Mesendoderm (in vitro differentiated cells): ENCODE data around the gene RO60. TPM values are rescaled to one million over a fixed set of nuclear protein-coding genes. Genes with fewer than 3 reads are reported as not detected.

Experiments
- DNase-seq: peaks from one replicate; pipeline ENCODE4 v3.0.0; 2013
- H2AK5ac ChIP-seq: 2 replicates; pipeline ENCODE4 v1.6.1; 2013; ENCODE audit warnings: low read length, inconsistent platforms
- H2BK120ac ChIP-seq: 2 replicates; pipeline ENCODE4 v1.6.1; 2013; ENCODE audit warnings: low read depth, mild to moderate bottlenecking, low read length, moderate library complexity, mixed read lengths
- H2BK15ac ChIP-seq: replicated peaks from 2 replicates; pipeline ENCODE4 v1.6.1; 2013; ENCODE audit warnings: low read depth, mild to moderate bottlenecking, moderate library complexity
- H2BK5ac ChIP-seq: 2 replicates; pipeline ENCODE4 v1.6.1; 2013; ENCODE audit warnings: low read length, inconsistent platforms
- H3K18ac ChIP-seq: 2 replicates; pipeline ENCODE4 v1.6.1; 2013; ENCODE audit warnings: mild to moderate bottlenecking, low read length, mixed read lengths
- H3K23ac ChIP-seq: one replicate; pipeline ENCODE4 v1.6.1; 2013; ENCODE audit warnings: low read length
- H3K27ac ChIP-seq: 2 replicates; pipeline ENCODE4 v1.5.1; 2013; ENCODE audit warnings: low read depth, mild to moderate bottlenecking, inconsistent platforms, low read length, moderate library complexity
- H3K27me3 ChIP-seq: 2 replicates; pipeline ENCODE4 v1.6.1; 2013; ENCODE audit warnings: low read length, control low read depth, mild to moderate bottlenecking, inconsistent platforms; ENCODE audit not compliant: insufficient read depth, poor library complexity
- H3K36me3 ChIP-seq: 2 replicates; pipeline ENCODE4 v1.6.1; 2013; ENCODE audit warnings: low read length, inconsistent platforms; ENCODE audit not compliant: control insufficient read depth, insufficient read depth
- H3K4ac ChIP-seq: one replicate; pipeline ENCODE4 v1.6.1; 2013; ENCODE audit warnings: low read depth, mild to moderate bottlenecking, low read length, moderate library complexity
- H3K4me1 ChIP-seq: 2 replicates; pipeline ENCODE4 v1.6.1; 2013; ENCODE audit warnings: low read depth, low read length, inconsistent platforms; ENCODE audit not compliant: control insufficient read depth
- H3K4me2 ChIP-seq: 2 replicates; pipeline ENCODE4 v1.6.1; 2013; ENCODE audit warnings: low read length
- H3K4me3 ChIP-seq: 2 replicates; pipeline ENCODE4 v1.5.1; 2013; ENCODE audit warnings: mild to moderate bottlenecking, low read length
- H3K56ac ChIP-seq: one replicate; pipeline ENCODE4 v1.6.1; 2013; ENCODE audit warnings: low read length
- H3K79me1 ChIP-seq: 2 replicates; pipeline ENCODE4 v1.6.1; 2013; ENCODE audit warnings: low read length, inconsistent platforms
- H3K79me2 ChIP-seq: 2 replicates; pipeline ENCODE4 v1.6.1; 2013; ENCODE audit warnings: mild to moderate bottlenecking, low read length; ENCODE audit not compliant: control insufficient read depth, insufficient read depth
- H3K9ac ChIP-seq: 2 replicates; pipeline ENCODE4 v1.6.1; 2013; ENCODE audit warnings: low read length, inconsistent platforms
- H4K5ac ChIP-seq: one replicate; pipeline ENCODE4 v1.6.1; 2013; ENCODE audit warnings: low read length
- H4K8ac ChIP-seq: one replicate; pipeline ENCODE4 v1.6.1; 2013; ENCODE audit warnings: low read depth, mild to moderate bottlenecking, control low read depth, low read length, moderate library complexity
- WGBS: extraction: QIAGEN DNeasy Blood & Tissue Kit; methylation state at CpG from one replicate; pipeline ENCODE4 v1.1.7; 2013; ENCODE audit warnings: low lambda C conversion rate, missing lambda C conversion rate; ENCODE audit not compliant: insufficient coverage; ENCODE audit errors: extremely low coverage; 5-methylcytosine and 5-hydroxymethylcytosine counted together
- small RNA-seq: library from polyadenylated mRNA; stranded (forward); fragments of <200 nt; extraction: miRNeasy Mini kit (QIAGEN cat#:217004); gene quantifications from one replicate; pipeline ENCODE3, GENCODE V24; 2013; ENCODE audit not compliant: insufficient read depth

RO60 gene

GRCh38 chr1:193104907-193105820 is 45.8 kb downstream of the RO60 start, which contains the start of gene GLRX2:
TSS of gene GLRX2 (minus strand) at chr1:193105414. CDS start at chr1:193105382, 32 bp downstream.
- Histone ChIP-seq H4K5ac (no peak within 1 kb of the TSS), H4K8ac (no peak within 1 kb of the TSS), H3K79me2 (no peaks in the 10 kb centered on the region), H3K18ac (peak within 1 kb of the TSS; percentile 87), H3K4me3 (peak within 1 kb of the TSS; percentile 83), H3K4ac (no peak within 1 kb of the TSS), H3K36me3 (no peaks in the 10 kb centered on the region), H3K9ac (peak within 1 kb of the TSS; percentile 79), H2BK15ac (no peak within 1 kb of the TSS), H3K27me3 (no peaks in the 10 kb centered on the region), H3K4me1 (peaks cover 5% of the 10 kb centered on the region), H2BK5ac (no peak within 1 kb of the TSS), H3K79me1 (no peaks in the 10 kb centered on the region), H3K4me2 (peak within 1 kb of the TSS; percentile 71), H3K27ac (peak within 1 kb of the TSS; percentile 92), H2AK5ac (no peak within 1 kb of the TSS), H3K23ac (peak within 1 kb of the TSS; percentile 81), H3K56ac (peak within 1 kb of the TSS; percentile 94), H2BK120ac (no peak within 1 kb of the TSS)
- DNase-seq: peak; percentile 87
- WGBS: no CpG with 5 or more reads among the region's 73 CpGs

- peak overlapping the region; percentile 73 for H3K4me3 ChIP-seq
These were observed 46.4 kb downstream of the RO60 start for GRCh38 chr1:193105821-193106177.

GRCh38 chr1:193108471-193108870 is 49.1 kb downstream of the RO60 start:
- H3K79me1 ChIP-seq: no peaks in the 10 kb centered on the region
- H4K5ac ChIP-seq: no peak overlapping the region
- H3K9ac ChIP-seq: no peak overlapping the region
- H2BK120ac ChIP-seq: no peak overlapping the region
- no peak overlapping the region for H2BK5ac ChIP-seq
- H2AK5ac ChIP-seq: no peak overlapping the region
- H3K27me3 ChIP-seq: no peaks in the 10 kb centered on the region
- H3K4me1 ChIP-seq: peaks cover 5% of the 10 kb centered on the region
- no peak overlapping the region for H3K18ac ChIP-seq
- DNase-seq: no peak
- no peak overlapping the region for H3K23ac ChIP-seq
- H3K79me2 ChIP-seq: no peaks in the 10 kb centered on the region
- no peak overlapping the region for H3K4ac ChIP-seq
- no peak overlapping the region for H3K4me2 ChIP-seq
- no peak overlapping the region for H2BK15ac ChIP-seq
- H3K56ac ChIP-seq: no peak overlapping the region
- H3K36me3 ChIP-seq: no peaks in the 10 kb centered on the region
- H4K8ac ChIP-seq: no peak overlapping the region
- H3K27ac ChIP-seq: no peak overlapping the region
- whole genome bisulfite sequencing: no CpG with 5 or more reads among the region's 3 CpGs
- no peak overlapping the region for H3K4me3 ChIP-seq

More at GRCh38 chr1:193105821-193106177, 46.4 kb downstream of the RO60 start:
- Histone ChIP-seq H3K4me1 (peaks cover 5% of the 10 kb centered on the region), H3K27ac (peak overlapping the region; percentile 92), H2BK5ac (no peak overlapping the region), H2AK5ac (no peak overlapping the region), H3K4me2 (peak overlapping the region; percentile 71), H3K9ac (peak overlapping the region; percentile 78), H3K79me1 (no peaks in the 10 kb centered on the region), H3K36me3 (no peaks in the 10 kb centered on the region), H2BK15ac (no peak overlapping the region), H3K27me3 (no peaks in the 10 kb centered on the region), H4K8ac (no peak overlapping the region), H2BK120ac (no peak overlapping the region), H4K5ac (no peak overlapping the region), H3K56ac (peak overlapping the region; percentile 88), H3K23ac (no peak overlapping the region), H3K4ac (no peak overlapping the region), H3K18ac (no peak overlapping the region), H3K79me2 (no peaks in the 10 kb centered on the region)
- no CpG with 5 or more reads among the region's 4 CpGs for WGBS
- no peak for DNase-seq

Small RNA genes lying within 50 kb of the gene (small RNA-seq; reads per million reads assigned to genes)
- gene SCARNA18B: not detected
